NCI-H1694 (cell line): ENCODE data around the gene XRN2.

Experiments used
- DNase-seq: peaks from one replicate; lab custom pipeline; 2025; lab: John Stamatoyannopoulos, UW

The XRN2 gene

DNA sequence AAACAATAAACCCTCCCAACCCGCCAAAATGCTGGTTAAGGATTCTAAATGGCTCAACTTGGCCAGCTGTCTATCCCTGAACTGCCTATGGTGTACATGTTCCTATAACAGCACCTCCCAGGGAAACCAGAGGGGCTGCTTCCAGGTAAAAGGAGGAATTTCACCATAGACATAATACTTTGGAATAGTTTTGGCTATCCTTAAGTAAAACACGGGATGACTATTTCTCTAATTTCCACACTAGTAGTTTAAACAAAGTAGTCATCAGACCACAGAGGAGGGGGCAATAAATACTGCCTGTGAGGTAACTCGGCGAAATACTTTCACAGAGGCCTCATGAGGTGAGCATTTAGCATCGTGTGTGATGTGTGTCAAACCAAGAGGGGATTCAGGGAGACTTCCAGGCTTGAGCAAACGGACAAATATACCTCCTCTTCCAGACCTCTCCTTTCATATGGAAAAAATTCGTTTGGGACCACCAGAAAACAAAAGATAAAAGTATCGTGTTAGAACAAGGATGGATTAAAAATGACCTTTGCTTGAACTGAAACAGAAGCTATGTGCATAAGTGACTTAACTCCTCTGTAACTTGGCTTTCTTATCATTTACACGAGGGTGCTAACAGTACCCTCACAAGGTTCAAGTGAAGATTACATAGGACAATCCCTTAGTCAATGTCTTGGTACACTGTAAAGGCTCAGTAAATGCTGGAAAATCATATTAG lies 1.0 kb upstream of the XRN2 start:
- DNase-seq, result no peak

DNA sequence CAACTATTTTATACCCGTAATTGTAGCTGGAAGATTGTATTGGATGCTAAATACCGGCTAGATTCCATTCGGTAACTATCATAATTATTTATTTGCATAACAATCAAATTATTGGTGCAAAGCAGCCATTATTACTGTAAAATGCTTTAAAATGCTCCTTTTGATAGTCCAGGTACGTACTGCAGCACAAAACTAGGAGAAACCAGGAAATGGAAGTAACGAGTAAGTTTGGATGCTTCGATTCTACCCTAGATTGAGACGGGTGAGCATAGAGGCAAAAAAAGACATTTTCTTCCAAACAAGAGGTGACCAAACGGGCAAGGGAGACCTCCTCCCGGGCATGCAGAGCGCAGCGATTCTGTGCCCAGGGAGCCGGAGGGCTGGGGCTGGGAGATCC lies 469 bp upstream of the XRN2 start:
- no peak for DNase-seq

DNA sequence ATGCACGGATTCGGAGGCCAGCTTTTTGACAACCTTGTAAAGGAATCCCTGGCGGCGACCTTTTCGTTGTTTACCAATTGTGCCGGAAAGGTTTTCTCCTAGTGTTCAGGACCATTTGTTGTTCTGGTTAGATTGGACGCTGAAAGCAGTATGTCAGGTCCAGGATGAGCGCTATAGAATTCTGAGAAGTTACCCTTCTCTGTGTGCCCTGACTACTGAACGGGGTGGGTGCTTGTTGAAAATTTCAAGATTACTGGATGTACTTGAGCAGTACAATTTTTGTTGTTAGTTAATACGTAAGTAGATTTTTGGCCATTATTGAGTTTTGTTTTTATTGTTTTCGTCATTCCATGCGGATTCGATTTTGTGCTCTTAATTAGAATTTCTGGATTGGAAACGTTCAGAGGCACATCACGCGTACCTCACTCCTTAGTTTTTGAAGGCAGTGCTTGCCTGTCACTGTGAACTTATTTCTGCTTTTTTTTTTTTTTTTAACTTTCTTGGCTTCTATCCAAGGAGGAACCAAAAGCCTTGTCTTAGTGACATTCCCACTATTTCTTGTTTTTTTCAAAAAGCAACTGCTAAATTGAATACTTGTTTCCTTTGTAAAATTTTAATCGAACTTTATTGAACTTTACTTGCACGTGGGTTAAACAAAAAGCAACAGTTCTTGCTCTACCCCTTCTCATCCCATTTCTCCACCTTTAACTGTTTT lies 898 bp downstream of the XRN2 start:
- no peak for DNase-seq

DNA sequence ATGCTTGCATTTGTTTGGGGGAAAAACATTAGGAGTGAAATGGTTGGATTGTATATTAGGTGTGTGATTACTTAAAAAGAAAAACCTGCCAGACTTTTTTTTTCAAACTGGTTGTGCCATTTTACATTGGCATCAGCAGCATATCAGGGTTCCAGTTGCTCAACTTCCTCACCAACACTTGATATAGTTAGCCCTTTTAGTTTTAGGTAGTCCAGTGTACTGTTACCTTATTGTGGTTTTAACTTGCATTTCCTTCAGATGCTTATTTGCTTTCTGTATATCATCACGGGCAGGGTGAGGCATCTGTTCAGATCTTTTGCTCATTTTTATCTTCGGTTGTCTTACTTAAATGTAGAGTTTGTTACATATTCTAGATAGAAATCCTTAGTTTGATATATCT lies 5.2 kb downstream of the XRN2 start:
- no peak for DNase-seq

DNA sequence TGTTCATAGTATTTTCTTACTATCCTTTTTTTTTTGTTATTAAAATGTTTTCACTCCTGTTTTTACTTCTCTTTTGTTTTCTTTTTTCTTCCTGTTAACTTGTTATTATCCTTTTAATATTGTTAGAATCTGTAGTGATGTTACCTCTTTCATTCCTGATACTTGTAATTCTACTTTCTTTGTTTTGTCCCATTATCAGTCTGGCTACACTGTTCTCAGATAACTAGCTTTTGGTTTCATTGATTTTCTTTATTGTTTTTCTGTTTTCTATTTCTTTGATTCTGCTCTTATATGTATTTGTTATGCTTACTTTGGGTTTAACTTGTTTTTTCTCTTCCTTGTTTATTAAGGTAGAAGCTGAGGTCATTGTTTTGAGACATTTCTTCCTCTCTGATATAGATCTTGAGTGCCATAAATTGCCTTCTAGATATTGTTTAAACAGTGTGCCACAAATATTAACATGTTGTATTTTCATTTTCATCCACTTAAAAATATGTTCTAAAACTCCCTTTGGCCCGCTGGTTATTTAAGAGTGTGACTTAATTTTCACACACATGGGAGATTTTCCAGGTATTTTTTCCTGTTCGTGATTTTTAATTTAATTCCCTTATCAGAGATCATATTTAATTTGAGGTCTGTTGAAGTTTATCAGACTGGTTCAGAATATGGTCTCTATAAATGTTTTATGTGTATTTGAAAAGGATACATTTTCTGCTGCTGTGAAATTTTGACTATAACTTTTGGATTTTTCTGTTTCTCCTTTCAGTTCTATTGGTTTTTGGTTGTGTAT lies 6.7 kb downstream of the XRN2 start:
- no peak for DNase-seq

DNA sequence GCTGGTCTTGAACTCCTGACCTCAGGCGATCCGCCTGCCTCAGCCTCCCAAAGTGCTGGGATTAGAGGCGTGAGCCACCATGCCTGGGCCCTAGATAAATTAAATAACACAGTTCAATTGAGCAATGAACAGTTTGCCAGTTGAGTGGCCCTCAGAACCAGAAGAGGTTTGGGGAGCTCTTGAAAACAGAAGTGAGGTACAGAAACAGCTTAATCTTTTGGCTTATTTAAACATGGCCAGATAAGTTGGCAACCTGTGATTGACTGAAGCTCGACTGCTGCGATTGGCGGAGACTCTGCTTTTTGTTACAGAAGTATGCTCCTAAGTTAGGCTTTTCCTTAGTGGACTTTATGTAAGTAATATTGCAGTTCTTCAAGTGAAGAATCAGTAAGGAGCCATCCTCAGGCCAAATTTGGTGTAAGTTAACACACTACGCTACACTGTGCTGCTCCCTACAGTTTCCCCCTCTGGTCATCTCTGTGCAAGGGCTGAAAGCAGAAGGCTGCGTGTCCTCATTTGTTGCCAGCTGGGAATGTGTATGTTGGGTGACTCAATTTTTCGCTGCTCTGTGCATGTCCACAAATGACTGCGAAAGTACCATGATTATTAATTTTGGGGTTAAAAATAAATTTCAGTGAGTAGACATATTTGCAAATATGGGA lies 9.8 kb downstream of the XRN2 start:
- DNase-seq, result no peak

DNA sequence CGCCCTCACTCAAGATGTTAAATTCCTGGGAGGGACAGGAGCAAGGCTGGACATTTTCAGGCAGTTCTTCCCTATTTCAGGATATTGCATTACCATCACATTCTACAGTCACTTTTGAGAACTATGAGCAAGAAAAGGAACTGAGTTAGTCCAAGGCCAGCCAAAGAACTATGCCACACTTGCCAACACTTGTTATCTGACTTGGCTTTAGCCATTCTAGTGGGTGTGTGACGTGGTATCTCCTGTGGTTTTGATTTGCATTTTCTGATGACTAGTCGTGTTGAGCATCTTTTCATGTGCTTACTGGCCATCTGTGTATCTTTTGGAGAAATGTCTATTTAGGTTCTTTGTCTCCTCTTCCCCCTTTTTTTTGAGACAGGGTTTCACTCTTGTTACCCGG lies 12.0 kb downstream of the XRN2 start:
- no peak for DNase-seq

DNA sequence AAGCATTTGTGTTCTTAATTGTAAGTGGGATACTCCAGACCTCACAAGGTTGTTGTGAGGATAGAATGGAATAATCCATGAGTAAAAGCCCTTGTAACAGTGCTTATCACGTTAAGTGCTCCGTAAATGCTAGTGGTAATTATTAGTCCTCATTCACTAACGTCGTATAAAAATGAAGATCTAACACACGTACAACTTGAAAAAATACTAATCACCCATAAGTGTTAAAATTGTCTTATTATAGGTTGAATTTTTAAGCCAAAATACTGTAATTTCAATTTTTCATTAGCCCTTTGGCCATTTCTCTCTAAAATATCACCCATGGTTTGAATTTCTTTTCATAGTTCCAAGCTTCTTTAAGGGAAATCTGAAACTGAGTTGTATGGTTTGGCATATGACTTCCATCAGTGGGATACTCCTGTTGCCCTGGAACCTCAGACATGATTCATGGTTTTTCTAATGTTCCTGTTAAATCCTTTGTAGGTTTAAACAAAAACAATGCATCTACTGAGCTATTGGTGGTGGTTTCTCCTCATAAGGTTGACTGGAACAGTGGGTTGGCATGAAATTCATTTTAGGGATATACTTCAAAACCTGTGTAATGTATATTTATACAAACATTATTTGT lies 19.1 kb downstream of the XRN2 start:
- no peak for DNase-seq

DNA sequence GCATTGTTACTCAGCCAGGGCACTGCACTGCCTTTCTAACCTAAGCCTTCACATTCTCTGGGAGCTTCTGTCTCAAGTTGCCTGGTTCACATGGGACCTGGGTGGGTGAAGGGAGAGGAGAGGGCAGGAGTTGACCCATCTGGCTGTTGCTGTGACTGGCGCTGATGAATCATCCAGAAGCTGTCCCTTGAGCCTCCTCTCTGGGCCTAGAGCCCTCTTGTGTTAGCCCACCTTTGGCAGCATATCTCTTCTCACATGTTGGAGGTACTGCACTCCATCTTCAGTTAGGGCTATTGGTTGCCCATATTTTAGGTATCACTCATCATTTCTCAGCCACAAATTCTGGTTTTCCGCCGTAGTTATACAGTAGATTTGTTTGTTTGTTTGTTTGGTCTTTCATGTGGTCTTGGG lies 19.8 kb downstream of the XRN2 start:
- no peak for DNase-seq

DNA sequence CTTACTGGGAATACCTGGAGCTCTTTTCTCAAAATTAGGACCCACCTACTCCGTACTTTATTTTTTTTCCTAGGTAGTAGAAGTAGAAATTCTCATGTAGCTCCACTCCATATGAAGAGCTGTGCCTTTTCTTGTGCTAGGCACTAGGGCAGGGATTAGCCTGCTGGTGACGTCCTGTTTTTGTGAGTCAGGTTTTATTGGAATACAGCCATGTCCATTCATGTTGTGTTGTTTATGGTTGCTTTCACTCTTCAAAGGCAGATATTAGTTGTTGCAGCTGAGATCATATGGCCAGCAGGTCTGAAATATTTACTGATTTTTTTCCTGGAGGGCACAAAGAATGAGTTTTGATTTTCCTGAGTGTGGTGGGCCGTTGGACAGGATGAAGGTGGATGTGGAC lies 20.5 kb downstream of the XRN2 start:
- no peak for DNase-seq

DNA sequence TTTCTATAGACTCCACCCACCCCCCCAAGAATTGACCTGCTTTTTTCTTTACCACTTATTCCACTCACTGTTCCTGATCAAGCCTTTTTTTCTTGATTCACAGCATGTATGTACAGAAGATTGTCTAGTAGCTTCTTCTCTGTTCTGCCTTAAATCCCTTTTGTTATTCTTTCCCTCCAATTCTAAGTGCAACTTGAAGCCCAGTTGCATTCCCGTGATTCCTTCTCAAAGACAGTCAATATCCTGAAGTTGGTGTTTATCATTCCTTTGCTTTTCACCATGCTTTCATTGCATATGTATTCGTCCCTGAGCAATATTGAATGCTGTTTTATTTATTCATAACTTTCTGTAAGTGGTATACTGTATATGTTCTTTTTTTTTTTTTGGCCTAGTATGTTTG lies 21.0 kb downstream of the XRN2 start:
- no peak for DNase-seq

DNA sequence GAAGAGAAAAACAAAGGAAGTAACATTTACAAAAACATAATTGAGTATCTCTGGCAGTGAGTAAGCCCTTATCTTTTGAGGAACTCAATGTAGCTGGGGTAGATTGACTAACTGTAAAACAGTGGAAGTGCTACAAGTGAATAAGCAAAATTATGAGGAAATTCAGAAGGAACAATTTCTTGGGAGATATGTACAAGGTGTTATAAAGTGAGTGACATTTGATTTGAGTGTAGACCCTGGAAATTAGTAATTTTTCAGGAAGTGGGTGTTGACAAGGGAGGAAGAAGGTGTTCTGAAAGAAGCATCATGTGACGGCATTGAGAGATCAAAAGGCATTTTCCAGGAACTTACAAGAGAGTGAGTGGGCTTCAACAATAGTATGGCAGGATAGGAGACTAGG lies 22.2 kb downstream of the XRN2 start:
- DNase-seq, result no peak

DNA sequence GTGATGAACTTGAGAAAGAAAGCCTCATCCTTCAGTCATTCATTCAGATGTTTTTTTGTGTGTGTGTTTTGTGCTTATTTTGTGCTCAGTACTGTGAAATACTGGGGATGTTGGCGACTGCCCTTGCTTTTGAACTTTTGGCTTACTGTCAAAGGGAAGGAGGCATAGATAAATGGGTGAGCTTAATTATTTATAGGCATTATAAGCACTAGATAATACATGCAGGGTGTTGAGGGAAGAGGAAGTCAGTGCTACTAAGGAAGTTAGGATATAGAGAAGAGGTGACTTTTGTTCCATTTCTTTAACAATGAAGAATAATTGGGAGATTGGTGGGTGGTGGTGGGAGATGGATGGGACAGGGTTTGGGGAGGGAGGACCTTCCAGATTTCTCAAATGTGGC lies 23.6 kb downstream of the XRN2 start:
- no peak for DNase-seq

DNA sequence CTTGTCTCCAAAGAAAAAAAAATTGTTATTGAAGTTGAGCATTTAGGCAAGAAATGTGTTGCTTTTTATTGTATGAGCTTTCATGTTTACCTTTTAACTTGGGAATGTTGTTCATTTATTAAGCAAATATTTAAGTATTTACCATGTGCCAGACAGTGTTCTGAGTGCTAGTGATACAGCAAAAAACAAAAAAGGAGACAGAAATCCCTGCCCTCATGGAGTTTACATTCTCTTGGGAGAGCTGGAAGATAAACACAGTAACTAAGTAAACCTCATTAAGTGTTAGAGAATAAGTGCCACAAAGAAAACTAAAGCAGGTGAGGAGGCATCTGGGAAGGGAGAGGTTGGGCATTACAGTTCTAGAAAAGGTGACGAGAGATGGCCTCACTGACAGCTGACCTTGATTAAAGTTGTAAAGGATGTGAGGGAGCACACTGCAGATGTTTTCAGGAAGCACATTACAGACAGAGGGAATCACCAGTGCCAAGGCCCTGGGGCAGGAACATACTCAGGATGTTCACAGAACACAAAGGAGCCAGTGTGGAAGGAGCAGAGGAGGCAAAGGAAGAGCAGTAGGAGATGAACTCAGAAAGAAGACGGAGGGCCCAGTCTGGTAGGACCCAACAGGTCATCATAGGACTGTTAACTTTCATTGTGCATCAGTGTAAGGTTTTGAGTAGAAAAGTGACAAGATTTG lies 33.5 kb downstream of the XRN2 start:
- DNase-seq, result no peak

DNA sequence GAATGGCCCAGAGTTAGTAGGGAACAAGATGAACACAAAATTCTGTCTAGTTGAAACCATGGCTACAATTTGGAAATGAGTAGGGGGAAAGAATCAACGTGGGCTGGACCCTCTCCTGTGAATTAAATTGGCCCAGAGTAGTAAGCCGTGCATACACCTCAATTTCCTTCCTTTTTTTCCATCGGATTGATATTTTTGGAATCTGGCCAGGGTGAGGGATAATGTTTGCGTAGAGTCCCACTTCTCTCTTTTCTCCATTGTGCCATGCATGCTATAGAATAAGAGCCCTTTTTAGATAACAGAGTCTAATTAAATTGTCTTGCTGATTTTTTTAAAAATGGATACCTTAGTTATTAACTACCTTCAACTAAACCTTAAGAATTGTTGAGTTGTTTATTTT lies 35.2 kb downstream of the XRN2 start:
- DNase-seq, result no peak

DNA sequence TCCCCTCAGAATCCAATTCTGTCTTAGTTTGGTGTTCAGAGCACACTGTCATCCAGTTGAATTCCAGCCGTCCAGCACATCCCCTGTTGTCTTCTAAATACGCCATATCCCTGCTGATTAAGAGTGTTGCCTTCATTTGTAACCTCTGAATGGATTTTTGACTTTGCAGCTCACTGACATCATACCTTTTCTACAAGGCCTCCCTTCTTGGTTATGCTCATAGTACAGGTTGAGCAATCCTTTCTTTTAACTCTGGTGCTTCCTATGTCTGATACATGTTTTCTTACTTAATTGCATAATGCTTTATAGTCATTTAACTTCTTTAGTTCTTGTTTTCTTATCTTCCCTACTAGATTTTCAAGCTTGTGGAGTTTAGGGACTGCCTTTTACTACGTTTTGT lies 36.4 kb downstream of the XRN2 start:
- no peak for DNase-seq

DNA sequence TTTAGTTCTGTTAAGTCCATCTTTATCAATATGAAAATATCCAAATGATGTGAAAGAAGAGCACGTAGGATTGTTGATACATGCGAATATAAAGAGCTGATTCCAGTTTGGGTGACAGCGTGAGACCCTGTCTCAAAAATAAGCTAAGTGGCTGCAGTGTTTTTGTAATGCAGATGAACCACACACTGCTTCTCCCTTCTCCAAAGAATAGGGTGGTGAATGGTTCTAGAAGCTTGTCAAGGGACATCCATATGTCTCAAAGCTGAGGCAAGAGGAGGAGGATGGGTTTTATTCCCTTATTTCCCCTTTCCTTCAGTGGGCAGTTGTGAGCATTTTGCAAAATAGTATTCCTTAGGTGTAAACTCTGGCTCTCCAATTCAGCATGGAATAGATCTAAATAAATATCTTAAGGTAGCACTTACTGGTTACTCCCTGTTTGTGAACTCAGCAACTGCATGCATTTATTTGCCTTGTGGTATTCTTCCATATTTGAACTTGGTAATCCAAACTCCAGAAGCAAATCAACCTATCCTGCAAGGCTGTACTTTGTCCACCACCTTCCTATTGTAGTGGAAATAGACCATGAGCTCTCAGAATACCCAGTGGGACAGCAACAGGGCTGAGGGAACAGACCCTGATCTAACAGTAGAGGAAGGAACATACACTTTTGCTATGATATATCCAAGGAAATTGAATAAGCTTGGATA lies 38.0 kb downstream of the XRN2 start:
- DNase-seq, result no peak

DNA sequence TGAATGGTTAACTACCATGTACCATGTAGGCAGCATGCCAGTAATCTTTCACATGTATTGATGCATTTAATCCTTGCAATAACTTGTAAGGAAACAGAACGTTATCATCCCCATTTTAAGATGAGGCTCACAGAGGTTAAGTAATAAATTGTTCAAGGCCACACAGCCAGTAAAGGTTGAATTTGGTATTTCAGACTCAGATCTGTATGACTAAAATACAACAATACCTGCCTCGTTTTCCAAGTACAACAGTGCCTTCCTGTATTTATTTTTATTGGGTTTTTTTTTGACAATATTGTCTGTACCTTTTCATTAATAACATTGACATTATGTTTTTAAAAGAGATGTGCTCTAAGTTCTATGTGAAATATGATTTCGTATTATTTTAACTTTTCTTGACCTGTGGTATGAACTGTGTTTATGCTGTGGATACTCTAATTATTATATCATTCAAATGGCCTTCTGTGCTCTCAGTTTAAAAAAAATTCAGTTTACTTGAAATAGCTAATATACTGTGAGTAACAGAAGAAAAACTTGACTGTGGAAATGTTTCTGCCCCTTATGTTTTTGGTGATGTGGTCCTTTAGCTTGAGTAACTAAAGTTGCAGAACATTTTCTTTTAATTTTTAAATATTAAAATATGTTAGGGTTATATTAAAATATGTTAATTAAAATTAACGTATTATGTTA lies 39.7 kb downstream of the XRN2 start:
- no peak for DNase-seq

DNA sequence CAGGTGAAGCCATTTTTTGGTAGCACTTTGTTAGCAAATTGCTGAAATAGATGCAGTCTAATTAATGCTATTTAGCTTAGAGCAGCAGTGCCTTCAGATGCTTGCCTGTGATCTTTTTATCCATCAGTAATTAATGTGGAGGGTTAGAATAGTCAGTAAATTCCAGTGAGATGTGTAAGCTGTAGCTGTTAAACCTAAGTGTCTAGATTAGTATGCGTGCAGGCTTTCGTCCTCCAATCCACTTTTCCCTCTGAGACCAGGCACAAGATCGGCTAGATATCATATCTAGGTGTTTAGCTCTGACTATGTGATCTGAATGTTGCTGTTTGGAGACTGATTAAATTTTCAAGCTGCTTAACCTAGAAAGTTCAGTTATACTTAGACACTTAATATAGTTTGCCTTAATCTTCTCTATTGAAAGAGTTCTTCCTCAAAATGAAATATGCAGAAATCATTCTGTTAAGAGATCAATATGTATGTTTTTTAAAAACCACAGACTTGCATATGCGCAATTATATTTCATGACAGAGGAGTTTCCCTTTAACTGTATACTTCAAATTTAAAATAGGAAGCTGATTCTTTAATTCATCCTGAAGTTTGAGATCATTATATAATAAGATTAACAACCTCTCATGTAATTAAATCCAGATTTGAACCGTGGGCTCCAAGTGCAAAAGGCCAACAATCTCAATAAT lies 41.2 kb downstream of the XRN2 start:
- no peak for DNase-seq

DNA sequence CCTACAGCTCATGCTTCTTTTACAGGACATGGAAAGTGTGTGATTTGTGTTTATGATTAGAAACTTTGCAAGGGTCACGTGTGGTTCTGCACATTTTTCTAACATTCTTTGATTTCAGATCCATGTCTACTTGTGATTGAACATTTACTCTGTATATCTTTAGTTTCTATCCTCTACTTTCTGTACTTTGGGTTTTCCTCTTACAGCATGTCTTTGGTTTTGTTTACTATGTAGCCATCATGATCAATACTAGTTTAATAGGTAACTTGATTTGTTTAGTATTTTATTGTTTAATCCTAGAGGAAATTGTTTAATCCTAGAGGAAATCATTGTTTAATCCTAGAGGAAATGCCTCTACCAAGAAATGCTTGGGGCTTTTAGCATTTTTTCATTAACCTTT lies 41.8 kb downstream of the XRN2 start:
- DNase-seq, result no peak
